H1 (cell line): ENCODE results near the gene HSF5. TPM values are rescaled to one million over a fixed set of nuclear protein-coding genes. Genes with fewer than 3 reads are reported as not detected.

Source experiments
- CTCF ChIA-PET: fragments of 300-600 bp; sonication (Branson Sonifier 250); formaldehyde crosslinking; loops from one replicate; lab custom pipeline; 2021; ENCODE audit not compliant: partially characterized antibody; lab: Charles Lee
- POLR2A ChIA-PET: fragments of 300-600 bp; sonication (Branson Sonifier 250); formaldehyde crosslinking; loops from one replicate; lab custom pipeline; 2021; ENCODE audit warnings: inconsistent platforms; ENCODE audit not compliant: partially characterized antibody; lab: Charles Lee
- DNase-seq, 2 experiments: peaks; one replicate each; pipeline versions ENCODE4 v3.0.0 to v3.0.0-alpha.2; 2010 to 2022; ENCODE audit warnings: low spot score in 2 of 2, low read depth in 1 of 2, mixed read lengths in 1 of 2
- FAIRE-seq: peaks from 2 replicates; lab custom pipeline; 2011; peaks lifted over from hg19 to GRCh38; lab: Jason Lieb, UNC
- H2AFZ ChIP-seq: 2 replicates; pipeline ENCODE4 v1.8.1; 2012; ENCODE audit warnings: low read length, inconsistent platforms
- H2AK5ac ChIP-seq: 2 replicates; pipeline ENCODE4 v1.6.1; 2013; ENCODE audit warnings: low read depth, low read length
- H2BK120ac ChIP-seq: replicated peaks from 2 replicates; pipeline ENCODE3; 2013; ENCODE audit warnings: low read depth, low read length, inconsistent platforms
- H2BK12ac ChIP-seq: 2 replicates; pipeline ENCODE4 v1.6.1; 2013; ENCODE audit warnings: low read depth, low read length
- H2BK15ac ChIP-seq: 2 replicates; pipeline ENCODE4 v1.6.1; 2013; ENCODE audit warnings: low read length
- H2BK20ac ChIP-seq: 2 replicates; pipeline ENCODE4 v1.6.1; 2013; ENCODE audit warnings: low read length
- H2BK5ac ChIP-seq: 2 replicates; pipeline ENCODE4 v1.6.1; 2013; ENCODE audit warnings: low read depth, low read length
- H3K14ac ChIP-seq: 2 replicates; pipeline ENCODE4 v1.6.1; 2013; ENCODE audit warnings: inconsistent platforms; ENCODE audit not compliant: insufficient read length
- H3K18ac ChIP-seq: 2 replicates; pipeline ENCODE4 v1.6.1; 2013; ENCODE audit warnings: low read length; ENCODE audit errors: extremely low read depth
- H3K23ac ChIP-seq: 2 replicates; pipeline ENCODE4 v1.6.1; 2013; ENCODE audit warnings: inconsistent platforms; ENCODE audit not compliant: insufficient read length
- H3K23me2 ChIP-seq: 2 replicates; pipeline ENCODE4 v1.6.1; 2013; ENCODE audit warnings: low read depth, low read length
- H3K27ac ChIP-seq: 2 replicates; pipeline ENCODE4 v1.6.1; 2011; ENCODE audit warnings: low read depth, low read length, inconsistent platforms
- H3K27me3 ChIP-seq, 4 experiments: replicated peaks in 1 of 4; 1 replicate in 1 of 4; 2 replicates in 3 of 4; pipeline versions ENCODE4 v1.6.1 to v1.8.1; 2011 to 2013; ENCODE audit warnings: low read length in 3 of 4, mild to moderate bottlenecking in 3 of 4, inconsistent platforms in 2 of 4, mixed read lengths in 2 of 4, moderate library complexity in 1 of 4; ENCODE audit not compliant: control insufficient read depth in 3 of 4, insufficient read depth in 3 of 4; ENCODE audit errors: extremely low read depth in 1 of 4
- H3K36me3 ChIP-seq, 4 experiments: 2 replicates each; pipeline versions ENCODE4 v1.6.1 to v1.8.1; 2011 to 2013; ENCODE audit warnings: mild to moderate bottlenecking in 4 of 4, low read length in 3 of 4, moderate library complexity in 2 of 4, control low read depth in 1 of 4, inconsistent platforms in 1 of 4; ENCODE audit not compliant: insufficient read depth in 4 of 4, control insufficient read depth in 2 of 4
- H3K4ac ChIP-seq: replicated peaks from 2 replicates; pipeline ENCODE3; 2013; ENCODE audit warnings: low read length, low read depth, mixed read lengths, inconsistent platforms; ENCODE audit not compliant: insufficient read length
- H3K4me1 ChIP-seq, 4 experiments: replicated peaks in 1 of 4; 1 replicate in 1 of 4; 2 replicates in 3 of 4; pipeline versions ENCODE4 v1.6.1 to v1.8.1; 2011 to 2013; ENCODE audit warnings: low read length in 3 of 4, inconsistent platforms in 2 of 4, mixed read lengths in 1 of 4; ENCODE audit not compliant: insufficient read depth in 4 of 4, control insufficient read depth in 3 of 4
- H3K4me2 ChIP-seq, 2 experiments: 2 replicates each; pipeline versions ENCODE4 v1.6.1 to v1.8.1; 2011 to 2013; ENCODE audit warnings: low read depth in 2 of 2, low read length in 2 of 2, control low read depth in 1 of 2, inconsistent platforms in 1 of 2, mild to moderate bottlenecking in 1 of 2; ENCODE audit not compliant: insufficient read depth in 1 of 2
- H3K4me3 ChIP-seq, 4 experiments: fragments of 200-600, 300-600 bp in 1 of 4; sonication (generic), shearing (Covaris generic), sonication (Bioruptor Twin) in 1 of 4; 2 replicates each; pipeline versions ENCODE4 v1.5.1 to v1.8.1; 2011 to 2016; ENCODE audit warnings: low read length in 4 of 4, low read depth in 3 of 4, control low read depth in 2 of 4, inconsistent platforms in 2 of 4, mild to moderate bottlenecking in 2 of 4, mixed read lengths in 1 of 4, moderate library complexity in 1 of 4; ENCODE audit not compliant: insufficient read depth in 2 of 4; ENCODE audit errors: extremely low read depth in 1 of 4
- H3K56ac ChIP-seq: replicated peaks from 2 replicates; pipeline ENCODE3; 2013; ENCODE audit warnings: low read depth, mild to moderate bottlenecking, mixed read lengths, low read length, inconsistent platforms; ENCODE audit not compliant: insufficient read length
- H3K79me1 ChIP-seq: 2 replicates; pipeline ENCODE4 v1.6.1; 2013; ENCODE audit warnings: low read depth, low read length, control low read depth
- H3K79me2 ChIP-seq, 2 experiments: 2 replicates each; pipeline versions ENCODE4 v1.6.1 to v1.8.1; 2012 to 2013; ENCODE audit warnings: low read length in 2 of 2, mild to moderate bottlenecking in 2 of 2, inconsistent platforms in 1 of 2; ENCODE audit not compliant: insufficient read depth in 2 of 2, control insufficient read depth in 1 of 2
- H3K9ac ChIP-seq, 4 experiments: replicated peaks in 1 of 4; 1 replicate in 1 of 4; 2 replicates in 3 of 4; pipeline versions ENCODE4 v1.6.1 to v1.8.1; 2011 to 2013; ENCODE audit warnings: low read depth in 3 of 4, low read length in 3 of 4, control low read depth in 2 of 4, mild to moderate bottlenecking in 2 of 4, moderate library complexity in 2 of 4, inconsistent platforms in 1 of 4; ENCODE audit errors: extremely low read depth in 1 of 4
- H3K9me3 ChIP-seq, 2 experiments: 2 replicates each; pipeline versions ENCODE4 v1.6.1 to v1.8.1; 2012 to 2013; ENCODE audit warnings: mild to moderate bottlenecking in 2 of 2, moderate library complexity in 2 of 2, control low read depth in 1 of 2, inconsistent platforms in 1 of 2, low read depth in 1 of 2, low read length in 1 of 2, mixed read lengths in 1 of 2; ENCODE audit not compliant: insufficient read depth in 2 of 2
- H4K20me1 ChIP-seq, 2 experiments: replicated peaks in 1 of 2; 2 replicates each; pipeline versions ENCODE3 to v1.8.1; 2011 to 2013; ENCODE audit warnings: inconsistent platforms in 2 of 2, low read length in 2 of 2, mild to moderate bottlenecking in 1 of 2; ENCODE audit not compliant: insufficient read depth in 2 of 2, control insufficient read depth in 1 of 2
- H4K5ac ChIP-seq: 2 replicates; pipeline ENCODE4 v1.6.1; 2013; ENCODE audit warnings: low read length, low read depth, mixed read lengths, inconsistent platforms; ENCODE audit not compliant: insufficient read length
- H4K8ac ChIP-seq: 2 replicates; pipeline ENCODE4 v1.8.0; 2013; ENCODE audit warnings: mild to moderate bottlenecking, moderate library complexity, low read length, inconsistent platforms; ENCODE audit not compliant: insufficient read depth; ENCODE audit errors: extremely low read depth
- H4K91ac ChIP-seq: replicated peaks from 2 replicates; pipeline ENCODE3; 2013; ENCODE audit warnings: low read length, mixed read lengths, inconsistent platforms; ENCODE audit not compliant: insufficient read length
- RFX5 ChIP-seq: IDR thresholded peaks from 2 replicates; pipeline ENCODE4 v1.6.1; 2011; ENCODE audit warnings: low read depth, low read length, improper control_type of control experiment, borderline replicate concordance
- WGBS, 2 experiments: shearing (Covaris generic) in 1 of 2; methylation state at CpG; one replicate each; pipeline versions ENCODE4 v1.1.6 to v1.1.7; 2013 to 2015; ENCODE audit warnings: low lambda C conversion rate in 2 of 2, mixed read lengths in 2 of 2, inconsistent platforms in 1 of 2, low coverage in 1 of 2, missing lambda C conversion rate in 1 of 2; ENCODE audit not compliant: insufficient replicate concordance in 2 of 2, insufficient coverage in 1 of 2, insufficient read length in 1 of 2; ENCODE audit errors: extremely low coverage in 1 of 2, missing lambda C conversion rate in 1 of 2; 5-methylcytosine and 5-hydroxymethylcytosine counted together
- polyA plus RNA-seq, 7 experiments: library from polyadenylated mRNA; depleted of rRNA in 3 of 7; stranded (reverse) in 5 of 7; unstranded in 2 of 7; fragments of >200 nt in 5 of 7; fragments of 200-250 nt in 2 of 7; gene quantifications; 1 replicate in 5 of 7; 2 replicates in 1 of 7; 4 replicates in 1 of 7; pipeline versions ENCODE4 v1.2.1 to v1.2.3, GENCODE V29; 2011 to 2013; ENCODE audit warnings: missing spikeins in 2 of 7, mixed read lengths in 2 of 7
- total RNA-seq: library from RNA; stranded (reverse); fragmentation: NEBNext Ultra II Directional; extraction: Animal tissue kit (Norgen Biotek cat#: 25700); gene quantifications from 2 replicates; pipeline ENCODE4 v1.2.1, GENCODE V29; 2021

Gene HSF5
- total and polyA plus RNA-seq, 2 of the 8 experiments (the other 6 are each of a cell fraction or from before 2014, with no cell fraction given) = not detected

GRCh38 chr17:58382872-58383242 lies 105.4 kb downstream of the HSF5 start:
- Histone ChIP-seq H3K23ac (no peak overlapping the region), H3K4ac (no peak overlapping the region), H3K4me2 (no peak overlapping the region), H3K79me1 (no peaks in the 10 kb centered on the region), H3K4me3 (no peak overlapping the region), H3K14ac (no peak overlapping the region), H2BK12ac (no peak overlapping the region), H4K8ac (no peak overlapping the region), H2BK15ac (no peak overlapping the region), H3K27me3 (no peaks in the 10 kb centered on the region), H2AK5ac (no peak overlapping the region), H4K20me1 (no peaks in the 10 kb centered on the region), H3K23me2 (no peaks in the 10 kb centered on the region), H3K4me1 (peaks cover 0 to 1% (median under 1%) of the 10 kb centered on the region in 4 experiments; a peak in 2 of 7 replicates), H2BK120ac (no peak overlapping the region), H3K36me3 (no peaks in the 10 kb centered on the region), H3K9ac (no peak overlapping the region; a peak in 1 of 7 replicates), H2BK5ac (no peak overlapping the region), H2AFZ (no peak overlapping the region), H3K18ac (no peak overlapping the region), H3K9me3 (no peaks in the 10 kb centered on the region), H2BK20ac (no peak overlapping the region), H3K79me2 (no peaks in the 10 kb centered on the region), H4K91ac (no peak overlapping the region), H3K27ac (no peak overlapping the region), H4K5ac (no peak overlapping the region), H3K56ac (no peak overlapping the region)
- FAIRE-seq (no peak), DNase-seq (no peak)
- WGBS, 2 experiments = 89% methylated on average over 1 of the region's 1 CpG; no CpG with 5 or more reads in 1 of the 2 experiments
- no peak for TF ChIP-seq RFX5
- CTCF ChIA-PET = interaction anchor here (0.8 to 2.1 kb wide), 4 partner anchors 23 to 78 kb away, joined by 3 to 5 read pairs (median 4); partner anchors contain the start of gene RNF43
- POLR2A ChIA-PET = interaction anchor here (1.5 kb wide), 1 partner anchor 30 kb away, joined by 7 read pairs; the partner anchor contains the start of gene SUPT4H1
